ENCODE measurements around the gene KLHL29. TPM values are rescaled to one million over a fixed set of nuclear protein-coding genes. Genes with fewer than 3 reads are reported as not detected.

KLHL29 gene
- total and polyA plus RNA-seq, 2 donors: 1.4 to 2.9 TPM

DNA sequence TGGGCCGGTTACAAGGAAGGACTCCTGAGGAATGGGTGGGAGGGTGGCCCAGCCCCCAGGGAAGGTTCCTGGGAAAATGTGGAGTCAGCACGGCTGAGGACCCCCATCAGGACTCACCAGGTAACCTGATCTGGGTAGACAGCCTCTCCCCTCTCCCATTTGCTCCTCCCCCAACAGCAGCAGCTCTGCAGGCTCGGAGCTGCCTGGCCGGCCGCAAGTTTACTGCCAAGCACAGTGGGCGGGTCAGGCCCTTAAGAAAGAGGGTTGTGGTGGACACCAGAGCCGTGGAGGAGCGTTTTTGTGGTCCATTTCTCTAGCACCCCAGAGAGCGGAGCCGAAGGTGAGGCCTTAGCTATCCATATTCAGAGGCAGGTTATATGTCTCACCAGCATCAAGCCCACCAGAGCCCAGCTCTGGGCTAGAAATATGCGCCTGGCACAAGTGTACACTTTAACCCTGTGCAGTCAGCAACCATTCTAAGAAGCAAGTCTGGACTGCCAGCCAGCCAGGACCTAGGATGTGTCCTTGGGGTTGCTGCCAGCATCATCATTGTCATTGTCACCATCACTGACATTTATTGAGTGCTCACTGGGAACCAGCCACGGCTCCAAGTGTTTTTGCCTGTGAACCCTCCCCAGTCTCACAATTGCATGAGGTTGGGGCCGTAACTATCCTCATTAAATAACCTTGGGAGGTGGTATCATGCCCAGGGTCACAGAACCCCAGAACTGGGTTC lies 190.1 kb downstream of the KLHL29 start:
- WGBS: 91% methylated on average over 13 of the region's 13 CpGs
- no peak overlapping the region for H3K27ac ChIP-seq (ENCODE audit: low read depth in 1 of 2, low read length in 1 of 2)
- no peaks in the 10 kb centered on the region for H3K9me3 ChIP-seq (ENCODE audit: control insufficient read depth in 2 of 2, insufficient read depth in 1 of 2, low read length in 1 of 2)

DNA sequence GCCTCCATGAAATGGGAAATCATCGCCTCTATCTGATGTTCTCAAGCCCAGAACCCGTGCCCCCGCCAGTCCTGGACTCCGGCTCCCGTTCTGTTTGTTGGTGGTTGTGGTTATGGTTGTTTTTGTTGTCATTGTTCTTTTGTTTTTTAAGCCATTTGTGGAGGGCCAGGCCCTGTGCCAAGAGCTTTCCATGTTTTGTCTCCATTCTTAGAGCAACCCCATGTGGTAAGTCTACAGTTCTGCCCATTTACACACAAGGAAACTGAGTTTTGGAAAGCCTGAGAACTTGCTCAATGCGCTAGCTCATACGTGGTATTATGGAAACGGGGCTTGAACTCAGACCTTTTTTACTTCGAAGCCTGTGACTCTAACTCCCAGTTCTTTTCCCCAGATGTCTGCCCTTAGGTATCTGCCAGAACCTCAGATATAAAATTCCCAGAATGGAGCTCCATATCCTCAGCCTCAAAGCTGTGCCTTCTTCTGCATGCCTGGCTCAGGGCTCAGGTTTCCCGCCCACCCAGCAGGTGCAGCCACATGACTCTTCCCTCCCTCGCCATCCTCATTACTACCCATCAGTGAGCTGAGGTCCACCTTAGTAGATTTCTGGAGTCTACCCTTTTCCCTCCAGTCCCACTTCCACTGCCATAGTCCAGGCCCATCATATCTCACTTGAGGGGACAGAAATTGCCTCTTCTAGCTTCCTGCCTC lies 194.1 kb downstream of the KLHL29 start:
- H3K4me3 ChIP-seq (ENCODE audit: low read length in 2 of 2): no peak overlapping the region
- H3K9me3 ChIP-seq (ENCODE audit: control insufficient read depth in 2 of 2, insufficient read depth in 1 of 2, low read length in 1 of 2): no peaks in the 10 kb centered on the region
- H3K27ac ChIP-seq (ENCODE audit: low read depth in 1 of 2, low read length in 1 of 2): no peak overlapping the region
- DNase-seq (ENCODE audit: low read depth in 6 of 9, low spot score in 9 of 9): no peak
- H3K36me3 ChIP-seq (ENCODE audit: control insufficient read depth in 2 of 2, insufficient read depth in 2 of 2, low read length in 1 of 2): no peaks in the 10 kb centered on the region
- H3K4me1 ChIP-seq (ENCODE audit: control insufficient read depth in 2 of 2, insufficient read depth in 2 of 2, low read length in 2 of 2): no peaks in the 10 kb centered on the region
- peaks cover 0 to 2% of the 10 kb centered on the region in 2 donors for H3K27me3 ChIP-seq (ENCODE audit: control insufficient read depth in 2 of 2, insufficient read depth in 1 of 2, low read length in 1 of 2)
- 84% methylated on average over 11 of the region's 11 CpGs for WGBS

More for the DNA sequence above, 190.1 kb downstream of the KLHL29 start:
- no peak for DNase-seq (ENCODE audit: low read depth in 6 of 9, low spot score in 9 of 9)
- Histone ChIP-seq H3K4me3 (ENCODE audit: low read length in 2 of 2) (no peak overlapping the region), H3K4me1 (ENCODE audit: control insufficient read depth in 2 of 2, insufficient read depth in 2 of 2, low read length in 2 of 2) (no peaks in the 10 kb centered on the region), H3K36me3 (ENCODE audit: control insufficient read depth in 2 of 2, insufficient read depth in 2 of 2, low read length in 1 of 2) (no peaks in the 10 kb centered on the region), H3K27me3 (ENCODE audit: control insufficient read depth in 2 of 2, insufficient read depth in 1 of 2, low read length in 1 of 2) (peaks cover 0 to 4% of the 10 kb centered on the region in 2 donors)

DNA sequence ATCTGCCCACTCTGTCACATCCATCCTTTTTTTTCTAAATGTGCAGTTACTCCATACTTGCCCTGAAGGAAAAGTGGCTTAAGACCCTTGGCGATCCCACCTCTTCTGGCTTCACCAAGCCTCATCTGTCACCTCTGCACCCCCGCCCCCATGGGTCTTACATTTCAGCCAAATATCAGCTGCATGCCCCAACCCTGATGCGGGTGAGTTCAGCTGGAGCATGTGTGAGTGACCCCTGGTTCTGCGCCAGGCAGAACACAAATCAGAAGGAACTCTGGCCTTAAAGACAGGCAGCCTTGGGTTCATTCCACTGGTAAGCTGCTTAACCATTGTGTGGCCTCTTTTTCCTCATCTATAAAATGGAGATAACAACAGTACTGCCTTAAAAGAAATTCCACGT lies 194.7 kb downstream of the KLHL29 start:
- Histone ChIP-seq H3K27me3 (ENCODE audit: control insufficient read depth in 2 of 2, insufficient read depth in 1 of 2, low read length in 1 of 2) (peaks cover 0 to 4% of the 10 kb centered on the region in 2 donors), H3K4me1 (ENCODE audit: control insufficient read depth in 2 of 2, insufficient read depth in 2 of 2, low read length in 2 of 2) (no peaks in the 10 kb centered on the region), H3K9me3 (ENCODE audit: control insufficient read depth in 2 of 2, insufficient read depth in 1 of 2, low read length in 1 of 2) (no peaks in the 10 kb centered on the region), H3K27ac (ENCODE audit: low read depth in 1 of 2, low read length in 1 of 2) (no peak overlapping the region), H3K36me3 (ENCODE audit: control insufficient read depth in 2 of 2, insufficient read depth in 2 of 2, low read length in 1 of 2) (no peaks in the 10 kb centered on the region), H3K4me3 (ENCODE audit: low read length in 2 of 2) (no peak overlapping the region)
- no peak for DNase-seq (ENCODE audit: low read depth in 6 of 9, low spot score in 9 of 9)
- WGBS: 96% methylated on average over 5 of the region's 5 CpGs

DNA sequence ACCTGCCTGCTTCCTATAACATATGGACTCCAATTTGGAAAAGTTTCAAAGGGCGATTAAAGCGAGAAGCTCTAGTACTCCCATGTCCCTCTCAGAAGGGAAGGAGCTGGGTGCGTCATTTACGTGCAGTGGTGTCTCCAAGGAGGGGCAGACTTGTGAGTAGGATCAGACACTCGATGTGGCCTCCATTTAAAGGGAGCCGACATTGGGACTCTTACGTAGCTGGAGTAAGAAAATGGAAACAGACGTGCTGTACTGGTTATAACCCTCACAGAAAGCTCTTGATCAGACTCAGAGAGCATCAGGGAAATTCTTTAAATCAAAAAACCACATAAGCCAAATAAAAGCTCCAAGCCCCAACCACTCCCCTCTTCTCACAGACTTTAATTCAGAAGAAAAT lies 198.5 kb downstream of the KLHL29 start:
- no peak for DNase-seq (ENCODE audit: low read depth in 6 of 9, low spot score in 9 of 9)
- WGBS: 94% methylated on average over 8 of the region's 8 CpGs
- H3K4me3 ChIP-seq (ENCODE audit: low read length in 2 of 2): no peak overlapping the region
- H3K9me3 ChIP-seq (ENCODE audit: control insufficient read depth in 2 of 2, insufficient read depth in 1 of 2, low read length in 1 of 2): no peaks in the 10 kb centered on the region
- H3K36me3 ChIP-seq (ENCODE audit: control insufficient read depth in 2 of 2, insufficient read depth in 2 of 2, low read length in 1 of 2): no peaks in the 10 kb centered on the region
- no peaks in the 10 kb centered on the region for H3K4me1 ChIP-seq (ENCODE audit: control insufficient read depth in 2 of 2, insufficient read depth in 2 of 2, low read length in 2 of 2)
- H3K27me3 ChIP-seq (ENCODE audit: control insufficient read depth in 2 of 2, insufficient read depth in 1 of 2, low read length in 1 of 2): peaks cover 0 to 21% of the 10 kb centered on the region in 2 donors
- no peak overlapping the region for H3K27ac ChIP-seq (ENCODE audit: low read depth in 1 of 2, low read length in 1 of 2)

DNA sequence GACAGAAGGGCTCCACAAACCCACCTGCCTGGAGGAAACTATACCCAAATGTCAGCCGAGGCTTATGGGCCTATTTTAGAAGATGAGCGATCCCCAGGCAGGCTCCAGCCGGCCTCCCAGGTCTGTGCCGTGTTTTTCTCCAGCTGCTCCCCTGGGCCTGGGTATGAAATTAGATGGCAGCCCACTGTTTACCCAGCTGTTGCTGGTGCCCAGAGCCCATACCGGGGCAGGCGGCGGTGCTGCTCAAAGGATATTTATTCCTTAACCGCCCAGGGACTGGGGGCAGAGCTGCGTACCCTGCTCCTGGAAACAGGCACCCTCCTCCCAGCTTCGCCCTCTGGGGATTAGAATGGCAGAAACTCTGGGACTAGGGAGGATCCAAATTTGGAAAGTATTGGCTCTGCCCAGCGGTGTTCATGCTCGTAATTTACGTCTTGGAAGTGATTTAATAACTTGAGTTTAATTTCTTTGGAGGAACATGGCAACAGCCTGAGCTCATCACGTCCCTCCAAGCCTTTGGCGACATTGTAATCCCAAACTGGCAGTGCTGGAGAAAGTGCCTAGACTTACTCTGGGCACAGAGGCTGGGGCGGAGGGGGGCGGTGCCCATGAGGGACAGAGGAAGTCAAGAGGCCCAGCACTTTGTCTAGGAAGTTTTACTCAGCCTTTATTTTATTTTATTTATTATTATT lies 199.2 kb downstream of the KLHL29 start:
- WGBS: 98% methylated on average over 17 of the region's 17 CpGs

DNA sequence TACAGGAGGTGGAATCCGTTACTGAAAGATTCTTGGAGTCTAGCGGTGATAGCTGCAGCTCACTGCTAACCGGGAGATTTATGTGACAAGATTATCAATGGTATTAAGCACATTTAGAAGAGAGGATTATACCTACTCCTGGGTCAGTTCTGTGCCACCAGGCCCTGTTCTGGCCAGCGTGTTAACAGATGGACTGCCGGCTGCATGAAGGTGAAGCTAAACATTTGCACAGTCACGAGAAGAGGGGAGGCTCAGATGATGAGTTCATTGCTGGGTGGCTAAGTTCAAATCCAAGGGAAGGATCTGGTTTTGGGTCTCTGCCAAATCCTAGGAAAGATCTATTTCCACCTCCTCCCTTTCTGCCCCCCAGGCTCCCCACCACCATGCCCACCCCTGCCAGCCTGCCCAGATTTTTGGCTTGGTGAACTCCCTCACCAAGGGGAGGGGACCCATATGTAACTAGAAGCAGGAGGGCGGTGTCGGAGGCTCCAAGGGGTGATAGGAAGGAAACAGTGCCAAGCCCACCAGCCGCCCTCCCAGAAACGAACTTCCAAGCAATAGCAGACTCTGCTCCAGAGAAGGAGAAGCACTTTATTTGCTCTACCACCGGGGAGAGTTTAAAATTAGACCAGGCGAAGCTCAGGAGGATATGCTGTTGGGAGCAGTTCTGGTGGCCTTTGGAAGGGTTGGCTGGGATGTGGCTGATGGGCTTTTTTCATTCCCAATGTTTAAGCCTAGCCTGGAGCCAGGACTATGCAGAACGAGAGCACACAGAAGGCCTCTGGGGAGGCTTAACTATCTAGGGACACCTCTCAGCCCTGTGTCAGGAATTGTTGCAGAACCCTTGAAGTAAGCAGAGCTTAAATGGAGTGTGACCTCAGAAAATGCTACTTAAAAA lies 200.5 kb downstream of the KLHL29 start:
- Histone ChIP-seq H3K9me3 (ENCODE audit: control insufficient read depth in 2 of 2, insufficient read depth in 1 of 2, low read length in 1 of 2) (no peaks in the 10 kb centered on the region), H3K36me3 (ENCODE audit: control insufficient read depth in 2 of 2, insufficient read depth in 2 of 2, low read length in 1 of 2) (no peaks in the 10 kb centered on the region), H3K4me1 (ENCODE audit: control insufficient read depth in 2 of 2, insufficient read depth in 2 of 2, low read length in 2 of 2) (no peaks in the 10 kb centered on the region), H3K4me3 (ENCODE audit: low read length in 2 of 2) (no peak overlapping the region), H3K27ac (ENCODE audit: low read depth in 1 of 2, low read length in 1 of 2) (no peak overlapping the region), H3K27me3 (ENCODE audit: control insufficient read depth in 2 of 2, insufficient read depth in 1 of 2, low read length in 1 of 2) (peaks cover 0 to 24% of the 10 kb centered on the region in 2 donors)
- no peak for DNase-seq (ENCODE audit: low read depth in 6 of 9, low spot score in 9 of 9)
- 90% methylated on average over 13 of the region's 13 CpGs for whole genome bisulfite sequencing

More for the DNA sequence above, 199.2 kb downstream of the KLHL29 start:
- Histone ChIP-seq H3K27ac (ENCODE audit: low read depth in 1 of 2, low read length in 1 of 2) (no peak overlapping the region), H3K27me3 (ENCODE audit: control insufficient read depth in 2 of 2, insufficient read depth in 1 of 2, low read length in 1 of 2) (peaks cover 0 to 21% of the 10 kb centered on the region in 2 donors), H3K4me1 (ENCODE audit: control insufficient read depth in 2 of 2, insufficient read depth in 2 of 2, low read length in 2 of 2) (no peaks in the 10 kb centered on the region), H3K36me3 (ENCODE audit: control insufficient read depth in 2 of 2, insufficient read depth in 2 of 2, low read length in 1 of 2) (no peaks in the 10 kb centered on the region), H3K9me3 (ENCODE audit: control insufficient read depth in 2 of 2, insufficient read depth in 1 of 2, low read length in 1 of 2) (no peaks in the 10 kb centered on the region), H3K4me3 (ENCODE audit: low read length in 2 of 2) (no peak overlapping the region)
- no peak for DNase-seq (ENCODE audit: low read depth in 6 of 9, low spot score in 9 of 9)

DNA sequence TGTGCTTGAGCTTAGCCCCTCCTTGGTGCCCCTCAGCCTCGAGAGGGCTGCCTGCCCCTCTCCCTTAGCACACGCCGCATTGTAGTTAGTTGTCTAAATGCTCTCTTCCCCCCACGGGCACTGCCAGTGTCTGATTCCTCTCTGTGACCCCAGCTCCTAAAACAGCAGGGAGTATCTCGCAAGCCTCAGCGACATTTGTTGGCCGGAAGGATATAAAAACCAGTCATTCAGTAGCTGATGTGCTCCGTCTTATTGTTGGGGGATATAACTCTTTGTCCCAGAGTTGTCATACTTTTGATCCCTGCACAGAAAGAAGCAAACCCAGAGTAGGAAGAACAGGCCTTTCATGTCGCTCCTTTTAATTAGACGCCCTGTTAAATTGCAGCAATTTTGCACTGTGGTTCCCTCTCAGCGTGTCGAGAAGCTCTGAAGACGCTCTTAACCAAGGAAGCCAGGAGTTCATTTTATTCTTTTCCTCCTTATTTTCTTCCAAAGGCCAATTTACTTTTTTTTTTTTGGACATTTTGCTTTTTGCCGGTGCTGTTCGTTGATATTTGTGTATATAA lies 201.8 kb downstream of the KLHL29 start:
- no peak overlapping the region for H3K27ac ChIP-seq (ENCODE audit: low read depth in 1 of 2, low read length in 1 of 2)
- H3K9me3 ChIP-seq (ENCODE audit: control insufficient read depth in 2 of 2, insufficient read depth in 1 of 2, low read length in 1 of 2): no peaks in the 10 kb centered on the region
- DNase-seq (ENCODE audit: low read depth in 6 of 9, low spot score in 9 of 9): no peak
- no peaks in the 10 kb centered on the region for H3K36me3 ChIP-seq (ENCODE audit: control insufficient read depth in 2 of 2, insufficient read depth in 2 of 2, low read length in 1 of 2)
- 86% methylated on average over 15 of the region's 15 CpGs for WGBS
- H3K4me3 ChIP-seq (ENCODE audit: low read length in 2 of 2): no peak overlapping the region
- peaks cover 0 to 31% of the 10 kb centered on the region in 2 donors for H3K27me3 ChIP-seq (ENCODE audit: control insufficient read depth in 2 of 2, insufficient read depth in 1 of 2, low read length in 1 of 2)
- H3K4me1 ChIP-seq (ENCODE audit: control insufficient read depth in 2 of 2, insufficient read depth in 2 of 2, low read length in 2 of 2): no peaks in the 10 kb centered on the region

DNA sequence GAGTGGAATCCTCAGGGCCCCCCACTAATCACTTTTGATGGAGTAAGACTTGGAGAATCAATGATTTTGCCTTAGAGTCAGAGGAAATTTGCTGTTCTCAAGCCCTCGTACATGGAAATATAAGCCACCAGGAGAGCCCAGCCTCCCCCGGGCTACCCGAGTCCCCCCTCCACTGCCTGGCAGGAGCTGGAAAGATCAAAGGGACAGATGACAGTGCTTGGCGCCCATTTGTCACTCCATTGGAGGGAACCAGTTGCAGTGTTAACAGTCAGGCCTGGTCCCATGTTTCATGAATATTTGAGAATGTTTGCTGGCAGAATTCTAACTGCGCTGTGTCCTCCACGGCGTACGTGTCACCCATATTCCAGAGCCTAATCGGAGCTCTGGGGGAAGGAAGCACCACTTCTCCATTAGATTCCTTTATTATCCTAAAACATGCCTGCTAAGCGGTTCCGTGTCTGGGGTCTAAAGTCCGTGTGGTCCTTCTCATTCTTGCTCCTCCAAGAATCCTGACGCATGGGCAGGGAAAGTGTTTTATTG lies 202.4 kb downstream of the KLHL29 start:
- Histone ChIP-seq H3K36me3 (ENCODE audit: control insufficient read depth in 2 of 2, insufficient read depth in 2 of 2, low read length in 1 of 2) (no peaks in the 10 kb centered on the region), H3K4me1 (ENCODE audit: control insufficient read depth in 2 of 2, insufficient read depth in 2 of 2, low read length in 2 of 2) (no peaks in the 10 kb centered on the region), H3K9me3 (ENCODE audit: control insufficient read depth in 2 of 2, insufficient read depth in 1 of 2, low read length in 1 of 2) (no peaks in the 10 kb centered on the region), H3K27me3 (ENCODE audit: control insufficient read depth in 2 of 2, insufficient read depth in 1 of 2, low read length in 1 of 2) (peaks cover 0 to 37% of the 10 kb centered on the region in 2 donors), H3K4me3 (ENCODE audit: low read length in 2 of 2) (no peak overlapping the region), H3K27ac (ENCODE audit: low read depth in 1 of 2, low read length in 1 of 2) (no peak overlapping the region)
- DNase-seq (ENCODE audit: low read depth in 6 of 9, low spot score in 9 of 9): no peak
- WGBS: 95% methylated on average over 13 of the region's 13 CpGs

Measured in thymus (tissue), 11 donors.